ENCODE data around the gene CMAS. TPM values are rescaled to one million over a fixed set of nuclear protein-coding genes. Genes with fewer than 3 reads are reported as not detected.
A peak's percentile ranks its signal among the peaks of the same experiment; 100 is the strongest.

Gene CMAS
- total RNA-seq, 1 donor from 2014 or later: 55.8 TPM

GRCh38 chr12:22038734-22039133, 7.3 kb upstream of the CMAS start:
- Mint-ChIP-seq H3K4me1 (ENCODE audit: low read depth) (peaks cover 5% of the 10 kb centered on the region), H3K27ac (no peak overlapping the region), H3K9me3 (ENCODE audit: low read depth) (peaks cover 6% of the 10 kb centered on the region), H3K36me3 (ENCODE audit: insufficient read depth) (no peaks in the 10 kb centered on the region), H3K27me3 (peaks cover 19% of the 10 kb centered on the region), H3K4me3 (ENCODE audit: low read depth) (no peak overlapping the region)
- DNase-seq (ENCODE audit: low spot score, unreplicated experiment): no peak
- TF ChIP-seq, protein P1, sequence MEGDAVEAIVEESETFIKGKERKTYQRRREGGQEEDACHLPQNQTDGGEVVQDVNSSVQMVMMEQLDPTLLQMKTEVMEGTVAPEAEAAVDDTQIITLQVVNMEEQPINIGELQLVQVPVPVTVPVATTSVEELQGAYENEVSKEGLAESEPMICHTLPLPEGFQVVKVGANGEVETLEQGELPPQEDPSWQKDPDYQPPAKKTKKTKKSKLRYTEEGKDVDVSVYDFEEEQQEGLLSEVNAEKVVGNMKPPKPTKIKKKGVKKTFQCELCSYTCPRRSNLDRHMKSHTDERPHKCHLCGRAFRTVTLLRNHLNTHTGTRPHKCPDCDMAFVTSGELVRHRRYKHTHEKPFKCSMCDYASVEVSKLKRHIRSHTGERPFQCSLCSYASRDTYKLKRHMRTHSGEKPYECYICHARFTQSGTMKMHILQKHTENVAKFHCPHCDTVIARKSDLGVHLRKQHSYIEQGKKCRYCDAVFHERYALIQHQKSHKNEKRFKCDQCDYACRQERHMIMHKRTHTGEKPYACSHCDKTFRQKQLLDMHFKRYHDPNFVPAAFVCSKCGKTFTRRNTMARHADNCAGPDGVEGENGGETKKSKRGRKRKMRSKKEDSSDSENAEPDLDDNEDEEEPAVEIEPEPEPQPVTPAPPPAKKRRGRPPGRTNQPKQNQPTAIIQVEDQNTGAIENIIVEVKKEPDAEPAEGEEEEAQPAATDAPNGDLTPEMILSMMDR (IDR thresholded peaks at IDR 0.05; ENCODE audit: unreplicated experiment): no peak

DNA sequence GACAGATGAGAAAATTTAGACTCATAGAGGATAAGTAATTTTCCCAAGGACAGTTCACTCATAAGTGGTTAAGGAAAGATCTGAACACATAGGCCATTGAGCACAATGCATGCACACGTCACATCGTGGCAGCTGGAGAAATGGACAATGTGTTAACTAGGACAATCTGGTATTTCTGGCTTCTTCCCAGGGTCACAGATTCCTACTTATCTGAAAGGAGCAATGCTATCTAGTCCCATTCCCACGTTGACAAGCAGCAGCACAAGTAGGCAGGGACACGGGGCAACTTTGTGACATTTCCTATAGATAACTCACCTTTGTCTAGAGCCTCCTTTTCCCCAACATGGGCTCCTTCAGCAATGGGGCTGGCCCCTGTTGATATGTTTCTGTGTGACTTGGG, 6.7 kb upstream of the CMAS start:
- DNase-seq (ENCODE audit: low spot score, unreplicated experiment): no peak
- Mint-ChIP-seq H3K9me3 (ENCODE audit: low read depth) (peaks cover 6% of the 10 kb centered on the region), H3K4me3 (ENCODE audit: low read depth) (no peak overlapping the region), H3K36me3 (ENCODE audit: insufficient read depth) (no peaks in the 10 kb centered on the region), H3K27me3 (peaks cover 19% of the 10 kb centered on the region), H3K27ac (no peak overlapping the region), H3K4me1 (ENCODE audit: low read depth) (peaks cover 8% of the 10 kb centered on the region)
- TF ChIP-seq, protein P1 (IDR thresholded peaks at IDR 0.05; ENCODE audit: unreplicated experiment): no peak

DNA sequence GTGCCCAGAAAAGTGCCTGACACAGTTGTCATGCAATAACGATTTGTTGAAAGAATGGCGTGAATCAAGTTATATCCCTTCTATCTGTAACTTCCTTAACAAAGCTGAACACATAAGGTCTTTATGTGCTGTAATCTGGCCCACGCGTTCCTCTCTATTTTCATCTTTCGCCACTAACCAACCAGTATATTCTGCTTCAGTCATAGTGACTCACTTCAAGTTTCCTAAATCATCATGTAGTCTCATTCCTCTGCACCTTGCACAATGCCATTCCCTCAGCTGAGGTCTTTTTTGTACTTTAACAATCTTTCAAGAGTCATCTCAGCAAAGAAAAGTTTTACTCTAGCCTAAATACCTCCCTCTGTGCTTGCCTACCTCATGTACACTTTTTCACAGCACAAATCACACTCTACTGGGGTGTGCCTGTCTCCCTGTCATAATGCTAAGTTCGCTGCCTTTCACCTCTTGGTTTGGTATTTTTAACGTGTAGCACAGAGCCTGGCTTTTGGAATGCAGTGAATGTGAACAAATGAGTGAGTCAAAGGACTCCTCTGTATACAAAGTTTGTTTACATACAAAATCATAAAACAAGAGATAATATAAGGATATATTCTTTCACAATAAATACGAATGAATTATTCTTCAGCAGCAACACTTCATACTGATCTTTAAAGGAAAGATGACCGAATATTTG, 2.9 kb upstream of the CMAS start:
- peaks cover 19% of the 10 kb centered on the region for H3K27me3 Mint-ChIP-seq
- no peak overlapping the region for H3K27ac Mint-ChIP-seq
- no peak for DNase-seq (ENCODE audit: low spot score, unreplicated experiment)
- no peaks in the 10 kb centered on the region for H3K36me3 Mint-ChIP-seq (ENCODE audit: insufficient read depth)
- TF ChIP-seq, protein P1 (IDR thresholded peaks at IDR 0.05; ENCODE audit: unreplicated experiment): no peak
- peaks cover 21% of the 10 kb centered on the region for H3K4me1 Mint-ChIP-seq (ENCODE audit: low read depth)
- H3K4me3 Mint-ChIP-seq (ENCODE audit: low read depth): no peak overlapping the region
- H3K9me3 Mint-ChIP-seq (ENCODE audit: low read depth): no peaks in the 10 kb centered on the region

GRCh38 chr12:22043943-22044342, 2.1 kb upstream of the CMAS start:
- TF ChIP-seq, protein P1 (IDR thresholded peaks at IDR 0.05; ENCODE audit: unreplicated experiment): no peak
- H3K27me3 Mint-ChIP-seq: peaks cover 19% of the 10 kb centered on the region
- H3K4me3 Mint-ChIP-seq (ENCODE audit: low read depth): no peak overlapping the region

DNA sequence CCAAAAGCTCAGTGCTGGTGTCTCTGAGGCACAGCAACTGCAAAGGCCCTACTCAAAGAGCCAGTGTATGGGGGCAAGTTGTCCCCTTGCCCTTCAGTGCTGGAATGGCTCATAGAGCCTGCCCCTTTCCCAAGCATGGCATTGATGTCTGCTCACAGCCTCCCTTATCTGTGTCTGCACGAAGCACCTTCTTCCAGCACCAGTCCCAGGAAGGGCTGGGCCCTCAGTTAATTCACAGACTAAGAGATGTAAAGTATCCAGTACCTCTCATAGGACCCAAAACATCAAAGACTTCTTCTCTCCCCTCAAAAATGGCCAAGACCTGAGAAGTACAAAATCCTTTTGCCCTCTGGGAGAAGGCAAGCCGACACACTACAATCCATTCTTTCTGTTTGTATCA, 1.6 kb upstream of the CMAS start:
- H3K9me3 Mint-ChIP-seq (ENCODE audit: low read depth): no peaks in the 10 kb centered on the region
- peak overlapping the region; percentile 13 for H3K4me3 Mint-ChIP-seq (ENCODE audit: low read depth)
- peaks cover 19% of the 10 kb centered on the region for H3K27me3 Mint-ChIP-seq
- H3K4me1 Mint-ChIP-seq (ENCODE audit: low read depth): peaks cover 27% of the 10 kb centered on the region
- TF ChIP-seq, protein P1 (IDR thresholded peaks at IDR 0.05; ENCODE audit: unreplicated experiment): no peak
- H3K27ac Mint-ChIP-seq: no peak overlapping the region
- H3K36me3 Mint-ChIP-seq (ENCODE audit: insufficient read depth): peaks cover 1% of the 10 kb centered on the region
- no peak for DNase-seq (ENCODE audit: low spot score, unreplicated experiment)

More at GRCh38 chr12:22043943-22044342, 2.1 kb upstream of the CMAS start:
- peaks cover 26% of the 10 kb centered on the region for H3K4me1 Mint-ChIP-seq (ENCODE audit: low read depth)
- H3K36me3 Mint-ChIP-seq (ENCODE audit: insufficient read depth): no peaks in the 10 kb centered on the region
- H3K9me3 Mint-ChIP-seq (ENCODE audit: low read depth): no peaks in the 10 kb centered on the region
- DNase-seq (ENCODE audit: low spot score, unreplicated experiment): no peak
- no peak overlapping the region for H3K27ac Mint-ChIP-seq

All from progenitor cell of endocrine pancreas (in vitro differentiated cells).